Activated naive CD4-positive, alpha-beta T cell treated with anti-CD3 and anti-CD28 coated beads, Interleukin-2, amount 50 U/mL, for 72 hours (primary cell): ENCODE data around the gene MSMB. TPM values are rescaled to one million over a fixed set of nuclear protein-coding genes. Genes with fewer than 3 reads are reported as not detected.
"Not testable (repeated sequence)": the region's sequence is repeated elsewhere in the genome, so short reads cannot be mapped to it uniquely, and the experiment has no call there.

Experiments
- ATAC-seq, 2 donors: fragments of 150-1000 bp; cut with Tn5 transposase; 2 replicates each; pipeline ENCODE4 v1.10.0; 2021; ENCODE audit warnings: mild to moderate bottlenecking in 2 of 2, moderate library complexity in 2 of 2
- DNase-seq, 2 donors: peaks; one replicate each; pipeline ENCODE4 v3.0.0; 2021 to 2022; ENCODE audit warnings: low spot score in 2 of 2
- H3K27ac Mint-ChIP-seq, 2 donors: one replicate each; pipeline ENCODE4 v1.8.0; 2022; ENCODE audit warnings: mild to moderate bottlenecking in 2 of 2, mixed read lengths in 2 of 2
- H3K36me3 Mint-ChIP-seq, 2 donors: one replicate each; pipeline ENCODE4 v1.8.0; 2022; ENCODE audit warnings: mixed read lengths in 2 of 2
- H3K9me3 Mint-ChIP-seq, 2 donors: one replicate each; pipeline ENCODE4 v1.8.0; 2022; ENCODE audit warnings: mixed read lengths in 2 of 2
- total RNA-seq, 2 donors: library from RNA; stranded (reverse); gene quantifications; one replicate each; pipeline ENCODE4 v1.2.3, GENCODE V29; 2022

MSMB gene
- total RNA-seq, 2 donors from 2014 or later, result not detected

- ATAC-seq, result no peak
- no peak for DNase-seq
- H3K27ac Mint-ChIP-seq, result no peak overlapping the region
- H3K9me3 Mint-ChIP-seq, result no peaks in the 10 kb centered on the region
- H3K36me3 Mint-ChIP-seq, result no peaks in the 10 kb centered on the region
Observed at GRCh38 chr10:46075869-46076268, 29.8 kb upstream of the MSMB start.

DNA sequence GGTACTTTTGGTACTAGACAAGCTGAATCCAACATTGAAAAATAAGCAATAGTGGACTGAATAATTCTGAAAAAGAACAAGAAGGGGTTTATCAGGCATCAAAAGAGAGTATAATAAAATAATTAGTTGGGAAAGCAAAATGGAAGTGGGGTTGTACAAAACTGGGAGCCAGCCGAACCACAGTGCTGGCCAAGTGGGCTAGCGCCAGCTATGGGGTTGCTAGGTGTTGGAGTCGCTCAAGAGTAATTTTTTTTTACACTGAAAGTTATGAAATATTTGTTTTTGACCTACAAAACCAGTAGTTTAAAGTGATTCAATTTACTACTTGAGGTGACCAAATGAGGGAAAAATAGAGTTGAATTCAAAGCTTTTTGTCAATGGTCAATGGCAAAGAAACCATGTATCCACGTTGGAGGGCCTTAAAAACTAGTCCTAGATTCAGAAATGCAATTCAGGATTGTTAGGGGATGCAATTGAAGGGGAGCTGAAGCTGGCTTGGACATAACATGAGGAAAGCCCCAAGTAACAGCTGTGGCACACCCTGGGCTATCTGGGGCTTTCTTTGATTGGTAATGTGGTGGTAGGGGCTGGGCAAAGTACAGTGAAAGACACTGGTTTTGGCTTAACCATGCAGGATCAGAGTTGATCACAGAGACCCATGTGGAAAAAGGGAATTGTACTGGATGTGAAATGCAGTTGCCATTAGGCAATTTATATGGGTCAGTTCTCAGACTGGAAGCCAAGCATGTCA is 28.3 kb upstream of the MSMB start:
- Mint-ChIP-seq H3K9me3 (no peaks in the 10 kb centered on the region), H3K36me3 (no peaks in the 10 kb centered on the region), H3K27ac (no peak overlapping the region)
- no peak for DNase-seq
- ATAC-seq, result no peak

DNA sequence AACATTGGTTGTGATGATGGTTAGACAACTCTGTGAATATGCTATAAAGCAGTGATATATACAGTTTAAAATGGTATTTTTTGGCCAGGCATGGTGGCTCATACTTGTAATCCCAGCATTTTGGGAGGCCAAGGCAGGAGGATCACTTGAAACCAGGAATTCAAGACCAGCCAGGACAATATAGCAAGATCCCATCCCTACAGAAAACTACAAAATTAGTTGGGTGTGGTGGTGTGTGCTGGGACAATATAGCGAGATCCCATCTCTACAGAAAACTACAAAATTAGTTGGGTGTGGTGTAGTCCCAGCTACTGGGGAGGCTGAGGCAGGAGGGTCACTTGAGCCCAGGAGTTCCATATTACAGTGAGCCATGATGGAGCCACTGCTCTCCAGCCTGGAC is 27.5 kb upstream of the MSMB start:
- peaks cover 0 to 4% of the 10 kb centered on the region in 2 donors for H3K9me3 Mint-ChIP-seq
- DNase-seq (no peak), ATAC-seq (no peak)
- no peaks in the 10 kb centered on the region for H3K36me3 Mint-ChIP-seq
- H3K27ac Mint-ChIP-seq, result no peak overlapping the region

DNA sequence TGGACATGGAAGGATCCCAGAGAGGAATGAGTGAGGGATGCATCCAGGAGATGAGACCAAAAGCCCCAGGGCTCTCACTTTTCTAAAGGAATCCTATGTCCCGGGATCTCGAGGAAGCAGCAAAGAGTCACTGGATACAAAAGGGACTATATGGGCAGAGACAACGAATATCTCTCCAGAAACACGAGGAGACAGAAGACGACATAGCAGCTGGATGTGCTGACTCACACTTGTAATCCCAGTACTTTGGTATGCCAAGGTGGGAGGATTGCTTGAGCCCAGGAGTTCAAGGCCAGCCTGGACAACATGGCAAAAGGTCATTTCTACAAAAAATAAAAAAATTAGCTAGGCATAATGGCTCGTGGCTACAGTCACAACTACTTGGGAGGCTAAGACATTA is 24.7 kb upstream of the MSMB start:
- DNase-seq (no peak), ATAC-seq (no peak)
- Mint-ChIP-seq H3K9me3 (peaks cover 0 to 4% of the 10 kb centered on the region in 2 donors), H3K36me3 (no peaks in the 10 kb centered on the region), H3K27ac (no peak overlapping the region)

- Mint-ChIP-seq H3K27ac (no peak overlapping the region), H3K36me3 (no peaks in the 10 kb centered on the region), H3K9me3 (peaks cover 0 to 4% of the 10 kb centered on the region in 2 donors)
- ATAC-seq (no peak), DNase-seq (no peak)
Observed at GRCh38 chr10:46069771-46070463, 23.8 kb upstream of the MSMB start.

GRCh38 chr10:46068905-46069304 is 22.8 kb upstream of the MSMB start:
- no peaks in the 10 kb centered on the region for H3K36me3 Mint-ChIP-seq

GRCh38 chr10:46068117-46068516 is 22.0 kb upstream of the MSMB start:
- DNase-seq (no peak), ATAC-seq (no peak)
- H3K27ac Mint-ChIP-seq, result no peak overlapping the region
- no peaks in the 10 kb centered on the region for H3K36me3 Mint-ChIP-seq
- H3K9me3 Mint-ChIP-seq, result peaks cover 0 to 4% of the 10 kb centered on the region in 2 donors

More at GRCh38 chr10:46068905-46069304, 22.8 kb upstream of the MSMB start:
- DNase-seq (no peak), ATAC-seq (no peak)
- Mint-ChIP-seq H3K9me3 (peaks cover 0 to 4% of the 10 kb centered on the region in 2 donors), H3K27ac (no peak overlapping the region)

DNA sequence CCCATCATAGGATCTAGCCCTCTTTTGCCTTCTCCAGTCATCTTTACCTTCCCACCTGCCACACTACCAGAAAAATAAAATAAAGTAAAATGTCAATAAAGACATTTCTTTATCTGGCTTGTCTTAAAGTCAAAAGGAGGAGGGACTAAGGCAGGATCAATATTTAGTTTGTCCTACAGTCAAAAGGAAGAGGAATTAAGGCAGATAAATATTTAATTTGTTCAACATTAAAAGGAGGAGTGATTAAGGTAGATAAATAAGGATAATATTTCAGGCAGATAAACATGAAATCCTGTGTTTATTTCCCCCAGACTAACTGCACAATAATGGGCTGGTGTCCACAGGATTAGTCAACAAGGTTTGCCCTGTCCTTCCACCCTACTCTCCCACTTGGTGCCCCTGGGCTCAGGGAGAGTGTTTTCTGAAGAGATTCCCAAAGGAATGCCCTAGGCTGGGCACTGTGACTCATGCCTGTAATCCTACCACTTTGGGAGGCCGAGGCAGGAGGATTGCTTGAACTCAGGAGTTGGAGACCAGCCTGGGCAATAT is 18.3 kb upstream of the MSMB start:
- Mint-ChIP-seq H3K27ac (no peak overlapping the region), H3K36me3 (no peaks in the 10 kb centered on the region), H3K9me3 (peaks cover 0 to 4% of the 10 kb centered on the region in 2 donors)
- ATAC-seq (no peak), DNase-seq (no peak)

DNA sequence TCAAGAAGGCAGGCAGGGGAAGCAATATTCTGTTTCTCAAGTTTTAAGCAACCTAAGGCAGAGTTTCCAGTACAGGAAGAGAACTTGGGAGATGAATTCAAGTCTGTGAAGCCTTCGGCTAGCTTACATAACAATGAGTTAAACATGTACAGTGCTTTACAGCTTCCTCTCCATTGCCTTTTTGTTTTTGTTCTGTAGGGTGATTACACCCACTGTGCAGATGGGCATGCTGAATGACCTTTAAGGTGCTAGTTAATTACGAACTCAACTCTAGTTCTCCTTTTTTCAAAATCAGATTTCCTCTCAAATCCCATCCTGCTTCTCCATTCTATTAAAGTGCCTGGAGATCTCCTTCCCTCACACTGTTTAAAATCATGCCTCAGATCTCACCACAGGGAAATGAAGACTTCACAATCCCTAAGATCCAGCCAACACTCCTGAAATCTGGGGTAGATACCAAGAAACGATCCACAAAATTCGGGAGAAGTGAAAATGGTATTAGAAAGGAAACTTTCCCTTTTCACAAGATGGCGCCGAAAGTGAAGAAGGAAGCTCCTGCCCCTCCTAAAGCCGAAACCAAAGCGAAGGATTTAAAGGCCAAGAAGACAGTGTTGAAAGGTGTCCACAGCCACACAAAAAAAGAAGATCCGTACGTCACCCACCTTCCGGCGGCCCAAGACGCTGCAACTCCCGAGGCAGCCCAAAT is 16.8 kb upstream of the MSMB start:
- H3K9me3 Mint-ChIP-seq, result no peaks in the 10 kb centered on the region
- no peak for ATAC-seq
- DNase-seq, result no peak
- H3K36me3 Mint-ChIP-seq, result no peaks in the 10 kb centered on the region
- no peak overlapping the region for H3K27ac Mint-ChIP-seq

DNA sequence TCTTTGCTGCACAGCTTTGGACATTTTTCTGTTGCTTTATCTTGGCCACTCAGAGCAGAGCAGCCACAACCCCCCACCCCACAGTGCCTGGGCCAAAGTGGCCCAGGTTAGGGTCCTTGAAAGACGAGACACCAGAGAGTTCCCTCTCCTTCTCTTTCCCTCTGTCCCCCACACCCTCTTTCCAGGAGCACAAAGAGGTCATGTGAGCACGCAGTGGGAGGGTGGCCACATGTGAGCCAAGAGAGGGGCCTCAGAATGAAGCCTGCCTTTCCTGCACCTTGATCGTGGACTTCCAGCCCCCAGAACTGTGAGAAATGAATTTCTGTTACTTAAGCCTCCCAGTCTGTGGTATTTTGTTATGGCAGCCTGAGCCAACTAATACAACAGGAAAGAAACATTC is 14.6 kb upstream of the MSMB start:
- DNase-seq (no peak), ATAC-seq (no peak)
- no peak overlapping the region for H3K27ac Mint-ChIP-seq
- H3K36me3 Mint-ChIP-seq, result peaks cover 8% of the 10 kb centered on the region in 2 donors
- peaks cover 7 to 9% of the 10 kb centered on the region in 2 donors for H3K9me3 Mint-ChIP-seq

GRCh38 chr10:46057927-46058326 is 11.9 kb upstream of the MSMB start:
- DNase-seq, ATAC-seq, H3K9me3 Mint-ChIP-seq, H3K27ac Mint-ChIP-seq, H3K36me3 Mint-ChIP-seq: not testable (repeated sequence)

- DNase-seq (no peak), ATAC-seq (no peak)
- H3K9me3 Mint-ChIP-seq, result peaks cover 7 to 9% of the 10 kb centered on the region in 2 donors
- no peak overlapping the region for H3K27ac Mint-ChIP-seq
- peaks cover 8% of the 10 kb centered on the region in 2 donors for H3K36me3 Mint-ChIP-seq
Observed at GRCh38 chr10:46057038-46057437, 11.0 kb upstream of the MSMB start.

DNA sequence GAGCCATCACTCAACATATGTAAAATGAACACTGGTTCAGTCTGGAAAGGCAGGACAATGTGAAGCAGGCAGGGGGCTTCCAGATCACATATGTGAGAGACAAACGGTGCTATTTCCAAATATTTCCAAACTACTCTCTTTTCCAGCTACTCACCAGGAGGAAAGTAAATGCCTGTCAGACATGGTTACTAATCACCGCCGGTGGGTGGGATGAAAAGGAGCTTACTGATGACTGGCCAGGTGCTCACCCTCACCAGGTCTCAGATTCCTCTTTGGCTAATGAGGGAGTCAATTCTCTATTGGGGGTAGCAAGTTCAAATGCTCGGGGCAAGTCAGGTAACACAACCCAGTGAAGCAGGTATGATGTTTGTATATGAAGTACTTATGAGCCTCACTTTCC is 9.7 kb upstream of the MSMB start:
- Mint-ChIP-seq H3K9me3 (peaks cover 7 to 9% of the 10 kb centered on the region in 2 donors), H3K27ac (no peak overlapping the region), H3K36me3 (peaks cover 8% of the 10 kb centered on the region in 2 donors)
- no peak for DNase-seq
- no peak for ATAC-seq

GRCh38 chr10:46053534-46054434 is 7.7 kb upstream of the MSMB start:
- DNase-seq (no peak), ATAC-seq (no peak)
- peaks cover 8% of the 10 kb centered on the region in 2 donors for H3K36me3 Mint-ChIP-seq
- peaks cover 7 to 9% of the 10 kb centered on the region in 2 donors for H3K9me3 Mint-ChIP-seq
- no peak overlapping the region for H3K27ac Mint-ChIP-seq

DNA sequence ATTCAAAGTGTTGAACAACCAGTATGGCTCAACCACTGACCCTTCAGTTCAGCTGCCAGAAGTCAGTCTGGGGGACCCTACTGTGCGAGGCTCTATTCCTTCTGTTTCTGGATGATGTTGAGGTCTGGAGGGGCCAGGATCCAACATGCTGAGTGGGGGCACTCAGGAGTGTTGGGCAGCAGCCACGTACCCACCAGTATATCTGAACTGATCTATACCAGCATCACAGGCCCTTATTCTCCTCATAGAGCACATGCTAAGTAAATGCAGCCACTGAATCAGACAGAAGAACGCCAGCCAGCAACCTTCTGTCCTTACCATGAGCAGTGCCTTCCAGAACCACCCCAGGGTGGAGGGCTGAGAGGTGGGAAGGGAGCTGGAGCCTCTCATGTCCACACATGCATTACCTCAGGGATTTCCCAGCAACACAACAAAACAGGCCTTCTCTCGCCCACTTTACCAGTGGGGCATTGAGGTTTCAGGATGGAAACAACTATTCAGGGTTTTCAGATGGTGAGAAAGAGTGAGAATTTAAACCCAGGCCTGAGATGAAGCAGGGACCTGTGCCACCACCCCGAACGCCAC is 6.8 kb upstream of the MSMB start:
- ATAC-seq, result no peak
- Mint-ChIP-seq H3K9me3 (peaks cover 7 to 9% of the 10 kb centered on the region in 2 donors), H3K27ac (no peak overlapping the region), H3K36me3 (peaks cover 8% of the 10 kb centered on the region in 2 donors)
- no peak for DNase-seq
